ENCODE results near the gene CARD8.
"Not testable (repeated sequence)": the region's sequence is repeated elsewhere in the genome, so short reads cannot be mapped to it uniquely, and the experiment has no call there.

GRCh38 chr19:48260359-48260714, 4.6 kb upstream of the CARD8 start:
- not testable (repeated sequence) for TF ChIP-seq RAD21 (IDR thresholded peaks at IDR 0.05; ENCODE audit: insufficient read depth, low read depth, low read length); BHLHE40 (IDR thresholded peaks at IDR 0.05; ENCODE audit: borderline replicate concordance in 1 of 2, low read depth in 2 of 2, low read length in 1 of 2); GABPA (IDR thresholded peaks at IDR 0.05; ENCODE audit: low read depth); POLR2A (IDR thresholded peaks at IDR 0.05; ENCODE audit: low read depth, low read length); POLR2AphosphoS2 (IDR thresholded peaks at IDR 0.05; ENCODE audit: low read depth, low read length); EZH2 (IDR thresholded peaks at IDR 0.05; ENCODE audit: borderline replicate concordance, control insufficient read depth, low read depth, low read length); CTCF (IDR thresholded peaks at IDR 0.05 in 2 of 3, conservative IDR thresholded peaks at IDR 0.05 in 1 of 3; ENCODE audit: control insufficient read depth in 2 of 3, extremely low read depth in 1 of 3, insufficient read depth in 1 of 3, low read depth in 3 of 3, low read length in 3 of 3); CHD2 (IDR thresholded peaks at IDR 0.05; ENCODE audit: borderline replicate concordance, low read depth, low read length); TCF12 (IDR thresholded peaks at IDR 0.05; ENCODE audit: low read depth, low read length); MTA2 (IDR thresholded peaks at IDR 0.05; ENCODE audit: low read depth); USF2 (IDR thresholded peaks at IDR 0.05; ENCODE audit: borderline replicate concordance, low read depth, low read length); ZNF592 (IDR thresholded peaks at IDR 0.05)

All from GM12878 (cell line).